GM15510 (cell line): ENCODE results near the gene NEK8.

Experiments used
- POLR2A ChIP-seq: IDR thresholded peaks from 3 replicates; pipeline ENCODE4 v1.6.1; 2011; ENCODE audit warnings: borderline replicate concordance; ENCODE audit not compliant: insufficient read length; ENCODE audit errors: extremely low read depth

Gene NEK8

DNA sequence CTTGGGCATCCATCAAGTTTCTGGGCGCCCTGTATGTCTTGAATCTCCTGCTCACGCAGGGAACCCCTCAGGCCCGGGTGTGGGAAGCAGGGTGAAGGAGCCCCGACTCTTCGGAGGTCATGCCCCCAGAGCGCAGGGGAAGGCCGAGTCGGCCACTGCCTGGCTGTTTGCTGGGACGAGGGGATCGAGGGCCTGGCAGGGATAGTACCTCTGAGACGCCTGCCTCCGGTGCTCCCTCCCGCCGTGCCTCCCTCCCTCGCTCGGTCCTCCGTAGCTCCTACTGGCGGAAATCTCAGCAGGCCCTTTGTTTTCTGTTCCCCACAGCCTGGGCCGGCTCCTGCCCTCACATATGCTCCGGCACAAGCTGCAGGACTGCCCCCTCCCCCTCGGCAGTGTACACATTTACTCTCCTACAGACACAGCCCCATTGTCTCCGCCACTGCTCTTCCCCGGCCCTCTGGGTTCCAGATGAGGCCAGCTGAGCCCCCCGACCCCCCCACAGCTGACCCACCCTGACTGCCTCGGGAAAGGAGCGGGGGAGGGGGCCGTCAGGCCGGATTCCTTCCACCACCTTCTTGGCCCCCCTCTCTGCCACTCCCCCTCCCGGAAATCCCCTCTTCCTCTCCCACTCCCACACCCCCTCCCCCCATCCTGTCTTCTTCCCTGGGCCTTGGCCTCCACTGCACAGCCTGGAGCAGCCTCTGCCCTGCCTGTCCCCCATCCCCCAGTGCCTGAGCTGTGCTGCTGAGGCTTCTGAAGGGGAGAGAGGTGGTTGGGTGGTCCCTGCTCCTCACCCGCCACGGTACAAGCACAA lies 16.6 kb downstream of the NEK8 start:
- peak; percentile 20 for TF ChIP-seq POLR2A

DNA sequence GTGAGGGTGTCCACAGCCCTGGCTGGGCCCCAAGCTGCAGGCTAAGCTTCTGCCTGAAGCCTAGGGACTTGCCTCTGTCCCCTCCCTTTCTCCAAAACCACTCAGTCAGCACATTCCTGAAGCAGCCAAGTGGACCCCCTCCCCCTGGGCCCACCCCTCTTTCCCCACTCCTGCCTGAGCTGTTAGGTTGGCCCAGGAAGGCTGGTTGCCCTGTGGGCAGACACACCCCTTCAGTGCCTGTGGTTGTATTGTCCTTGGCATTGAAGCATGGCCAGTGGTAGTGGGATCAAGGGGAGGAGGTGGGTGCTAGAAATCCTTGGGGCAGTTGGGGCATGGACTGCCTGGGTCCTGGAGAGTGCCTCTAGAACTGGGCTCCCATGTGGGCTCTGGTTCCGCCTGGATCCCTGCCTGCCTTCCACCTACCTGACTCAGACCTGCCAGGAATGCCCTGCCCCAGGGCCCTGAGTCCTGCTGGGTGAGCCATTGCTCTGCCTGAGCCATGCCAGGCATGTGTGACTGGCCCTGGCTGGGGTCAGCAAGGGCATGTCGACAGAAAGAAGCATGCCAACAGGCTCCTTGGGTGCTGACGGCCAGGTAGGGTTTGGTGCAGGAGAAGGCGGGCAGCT lies 17.3 kb downstream of the NEK8 start:
- TF ChIP-seq POLR2A, result peak; percentile 17

DNA sequence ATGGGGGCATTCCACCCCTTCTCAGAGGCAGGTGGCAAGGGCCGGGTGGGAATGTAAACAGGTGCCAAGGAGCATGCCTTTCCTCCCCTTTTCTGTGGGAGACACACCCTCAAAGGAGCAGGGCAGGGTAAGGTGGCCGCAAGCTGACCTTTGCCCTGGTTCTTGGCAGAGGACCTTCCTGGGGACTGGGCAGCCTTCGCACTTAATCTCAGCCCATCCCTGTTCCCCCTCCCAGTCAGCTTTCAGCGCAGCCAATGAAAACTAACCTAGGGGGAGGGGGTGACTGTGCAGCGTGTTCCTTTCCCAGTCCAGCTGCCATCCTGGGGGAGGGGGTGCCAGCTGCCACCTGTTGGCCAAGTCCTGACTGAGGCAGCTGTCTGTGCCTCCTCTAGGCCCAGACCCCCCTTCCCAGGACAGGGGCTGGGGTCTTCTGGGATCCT lies 18.0 kb downstream of the NEK8 start:
- TF ChIP-seq POLR2A, result no peak

DNA sequence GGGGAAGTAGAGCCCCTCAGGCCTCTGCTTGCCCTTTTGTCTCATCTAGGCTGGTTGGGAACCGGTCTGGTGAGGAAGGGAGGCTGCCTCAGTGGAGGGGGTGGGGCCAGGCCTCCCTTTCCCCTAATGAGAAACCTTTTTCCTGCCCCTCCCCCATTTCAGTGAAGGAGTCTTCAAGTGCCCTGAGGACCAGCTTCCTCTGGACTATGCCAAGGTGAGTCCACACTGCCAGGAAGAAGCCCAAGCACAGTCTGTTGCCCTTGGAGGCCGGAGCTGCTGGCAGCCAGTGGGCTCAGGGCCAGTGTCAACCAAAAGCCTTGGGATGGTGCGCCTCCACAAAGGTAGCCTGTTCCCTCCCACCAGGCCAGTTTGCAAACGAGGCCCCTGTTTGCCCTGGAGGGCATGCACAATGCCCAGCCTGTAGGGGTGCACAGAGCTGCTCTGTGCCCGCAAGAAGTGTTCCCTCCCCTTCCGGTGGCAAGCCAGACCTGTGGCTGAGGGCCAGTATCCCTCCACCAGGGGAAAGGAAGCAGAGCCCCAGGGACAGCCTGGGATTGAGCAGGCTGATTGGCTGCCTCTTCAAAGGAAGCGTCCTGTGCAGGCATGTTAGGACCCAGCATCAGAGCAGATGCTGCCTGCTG lies 18.6 kb downstream of the NEK8 start:
- TF ChIP-seq POLR2A, result no peak

DNA sequence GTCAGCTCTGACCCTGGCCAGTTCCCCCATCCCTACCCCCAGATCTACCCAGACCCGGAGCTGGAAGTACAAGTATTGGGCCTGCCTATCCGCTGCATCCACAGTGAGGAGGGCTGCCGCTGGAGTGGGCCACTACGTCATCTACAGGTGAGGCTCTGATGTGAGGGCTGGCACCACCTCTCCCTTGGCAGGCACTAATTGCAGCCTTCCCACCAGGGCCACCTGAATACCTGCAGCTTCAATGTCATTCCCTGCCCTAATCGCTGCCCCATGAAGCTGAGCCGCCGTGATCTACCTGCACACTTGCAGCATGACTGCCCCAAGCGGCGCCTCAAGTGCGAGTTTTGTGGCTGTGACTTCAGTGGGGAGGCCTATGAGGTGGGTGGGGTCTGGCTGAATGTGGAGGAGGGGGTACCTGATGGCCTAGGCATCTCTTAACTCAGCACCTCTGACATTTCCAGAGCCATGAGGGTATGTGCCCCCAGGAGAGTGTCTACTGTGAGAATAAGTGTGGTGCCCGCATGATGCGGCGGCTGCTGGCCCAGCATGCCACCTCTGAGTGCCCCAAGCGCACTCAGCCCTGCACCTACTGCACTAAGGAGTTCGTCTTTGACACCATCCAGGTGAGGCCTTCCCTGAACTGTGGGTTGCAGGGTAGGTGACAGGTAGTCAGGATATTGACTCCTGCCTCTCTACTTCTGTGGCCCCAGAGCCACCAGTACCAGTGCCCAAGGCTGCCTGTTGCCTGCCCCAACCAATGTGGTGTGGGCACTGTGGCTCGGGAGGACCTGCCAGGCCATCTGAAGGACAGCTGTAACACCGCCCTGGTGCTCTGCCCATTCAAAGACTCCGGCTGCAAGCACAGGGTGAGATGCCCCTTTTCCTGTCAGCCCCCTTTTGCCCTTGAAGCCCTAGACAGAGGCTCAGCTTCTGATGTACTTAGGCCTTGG lies 19.5 kb downstream of the NEK8 start:
- TF ChIP-seq POLR2A, result no peak

DNA sequence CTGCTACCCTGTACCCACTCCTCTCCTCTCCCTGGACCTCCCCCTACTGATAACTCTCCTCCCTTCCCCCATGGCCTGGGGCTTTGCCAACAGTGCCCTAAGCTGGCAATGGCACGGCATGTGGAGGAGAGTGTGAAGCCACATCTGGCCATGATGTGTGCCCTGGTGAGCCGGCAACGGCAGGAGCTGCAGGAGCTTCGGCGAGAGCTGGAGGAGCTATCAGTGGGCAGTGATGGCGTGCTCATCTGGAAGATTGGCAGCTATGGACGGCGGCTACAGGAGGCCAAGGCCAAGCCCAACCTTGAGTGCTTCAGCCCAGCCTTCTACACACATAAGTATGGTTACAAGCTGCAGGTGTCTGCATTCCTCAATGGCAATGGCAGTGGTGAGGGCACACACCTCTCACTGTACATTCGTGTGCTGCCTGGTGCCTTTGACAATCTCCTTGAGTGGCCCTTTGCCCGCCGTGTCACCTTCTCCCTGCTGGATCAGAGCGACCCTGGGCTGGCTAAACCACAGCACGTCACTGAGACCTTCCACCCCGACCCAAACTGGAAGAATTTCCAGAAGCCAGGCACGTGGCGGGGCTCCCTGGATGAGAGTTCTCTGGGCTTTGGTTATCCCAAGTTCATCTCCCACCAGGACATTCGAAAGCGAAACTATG lies 20.4 kb downstream of the NEK8 start:
- TF ChIP-seq POLR2A, result no peak

DNA sequence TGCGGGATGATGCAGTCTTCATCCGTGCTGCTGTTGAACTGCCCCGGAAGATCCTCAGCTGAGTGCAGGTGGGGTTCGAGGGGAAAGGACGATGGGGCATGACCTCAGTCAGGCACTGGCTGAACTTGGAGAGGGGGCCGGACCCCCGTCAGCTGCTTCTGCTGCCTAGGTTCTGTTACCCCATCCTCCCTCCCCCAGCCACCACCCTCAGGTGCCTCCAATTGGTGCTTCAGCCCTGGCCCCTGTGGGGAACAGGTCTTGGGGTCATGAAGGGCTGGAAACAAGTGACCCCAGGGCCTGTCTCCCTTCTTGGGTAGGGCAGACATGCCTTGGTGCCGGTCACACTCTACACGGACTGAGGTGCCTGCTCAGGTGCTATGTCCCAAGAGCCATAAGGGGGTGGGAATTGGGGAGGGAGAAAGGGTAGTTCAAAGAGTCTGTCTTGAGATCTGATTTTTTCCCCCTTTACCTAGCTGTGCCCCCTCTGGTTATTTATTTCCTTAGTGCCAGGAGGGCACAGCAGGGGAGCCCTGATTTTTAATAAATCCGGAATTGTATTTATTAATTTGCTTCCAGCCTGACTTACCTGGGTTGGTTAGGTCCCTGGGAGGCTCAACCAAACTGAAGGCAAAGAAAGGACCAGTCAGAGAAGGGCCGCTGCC lies 21.1 kb downstream of the NEK8 start:
- no peak for TF ChIP-seq POLR2A

DNA sequence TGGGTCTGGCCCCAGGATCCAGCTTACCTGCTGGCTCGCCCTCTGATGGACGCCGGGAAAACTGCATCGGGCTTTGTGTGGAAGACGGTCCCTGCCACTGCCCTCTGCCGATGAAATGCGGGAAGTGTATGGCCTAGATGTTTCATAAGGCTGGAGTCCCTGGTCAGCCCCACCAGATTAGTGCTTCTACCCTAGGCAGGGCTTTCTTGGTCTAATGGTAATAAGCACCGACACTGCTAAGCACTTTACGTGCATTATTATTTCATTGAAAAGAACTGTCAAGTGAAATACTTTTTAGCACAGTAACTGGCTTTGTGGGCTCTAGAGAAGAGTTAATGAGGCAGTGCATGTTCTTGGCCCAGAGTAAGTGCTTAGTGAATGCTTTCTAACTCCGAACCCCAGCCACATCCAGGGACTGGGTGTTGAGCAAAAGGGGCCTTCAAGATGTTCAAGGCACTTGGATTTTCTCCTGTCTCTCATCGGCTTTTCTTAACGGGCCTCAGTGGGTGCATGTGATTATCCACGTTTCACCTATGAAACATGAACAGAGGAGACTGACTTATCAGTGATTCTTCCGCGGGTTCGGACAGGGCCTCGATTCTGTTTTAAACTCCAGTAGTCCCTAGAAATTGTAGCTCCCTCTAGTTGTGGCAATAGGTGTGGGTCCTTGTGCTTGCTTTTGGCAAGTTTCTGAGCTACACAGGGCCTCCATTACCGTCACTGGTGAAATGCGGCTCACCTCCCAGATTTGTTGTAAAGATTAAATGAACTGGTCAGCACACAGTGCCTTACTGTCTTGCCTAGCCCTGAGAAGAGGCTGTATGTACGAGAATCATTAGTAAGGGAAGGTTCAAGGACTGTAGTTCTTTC lies 21.8 kb downstream of the NEK8 start:
- TF ChIP-seq POLR2A, result peak; percentile 29

DNA sequence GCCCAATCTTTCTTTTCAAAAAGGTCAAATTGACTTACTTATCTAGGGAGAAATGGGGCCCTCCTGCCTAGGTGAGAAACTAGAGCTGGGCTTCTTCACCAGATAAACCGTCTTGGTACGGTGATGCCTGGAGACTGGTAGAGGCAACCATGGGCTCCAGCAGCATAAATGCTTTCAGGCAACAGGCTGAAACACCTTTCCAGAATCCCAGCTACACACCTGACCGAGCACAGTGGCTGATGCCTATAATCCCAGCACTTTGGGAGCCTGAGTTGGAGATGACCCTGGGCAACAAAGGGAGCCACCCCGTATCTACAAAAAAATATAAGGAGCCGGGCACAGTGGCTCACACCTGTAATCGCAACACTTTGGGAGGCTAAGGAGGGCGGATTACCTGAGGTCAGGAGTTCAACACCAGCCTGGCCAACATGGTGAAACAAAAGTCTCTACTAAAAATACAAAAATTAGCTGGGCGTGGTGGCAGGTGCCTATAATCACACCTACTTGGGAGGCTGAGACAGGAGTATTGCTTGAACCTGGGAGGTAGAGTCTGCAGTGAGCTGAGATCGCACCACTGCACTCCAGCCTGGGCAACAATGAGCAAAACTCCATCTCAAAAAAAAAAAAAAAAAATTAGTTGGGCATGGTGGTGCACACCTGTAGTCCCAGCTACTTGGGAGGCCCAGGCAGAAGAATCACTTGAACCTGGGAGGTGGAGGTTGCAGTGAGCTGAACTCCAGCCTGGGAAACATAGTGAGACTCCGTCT lies 23.2 kb downstream of the NEK8 start:
- no peak for TF ChIP-seq POLR2A

DNA sequence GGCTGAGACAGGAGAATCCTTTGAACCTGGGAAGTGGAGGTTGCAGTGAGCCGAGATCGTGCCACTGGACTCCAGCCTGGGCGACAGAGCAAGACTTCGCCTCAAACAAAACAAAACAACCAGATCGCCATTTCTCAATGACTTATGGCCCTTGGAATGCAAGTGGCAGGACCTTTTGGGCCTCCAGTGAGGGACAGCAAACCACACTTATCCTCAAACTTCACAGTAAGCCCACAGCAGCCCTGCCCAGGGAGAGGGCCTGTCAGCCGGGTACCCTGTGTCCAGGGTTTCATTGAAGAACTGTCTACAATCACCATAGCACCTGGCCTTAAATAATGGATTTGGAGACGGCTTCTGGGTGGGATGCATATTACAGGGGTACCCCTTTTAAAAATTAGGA lies 26.9 kb downstream of the NEK8 start:
- TF ChIP-seq POLR2A, result no peak

DNA sequence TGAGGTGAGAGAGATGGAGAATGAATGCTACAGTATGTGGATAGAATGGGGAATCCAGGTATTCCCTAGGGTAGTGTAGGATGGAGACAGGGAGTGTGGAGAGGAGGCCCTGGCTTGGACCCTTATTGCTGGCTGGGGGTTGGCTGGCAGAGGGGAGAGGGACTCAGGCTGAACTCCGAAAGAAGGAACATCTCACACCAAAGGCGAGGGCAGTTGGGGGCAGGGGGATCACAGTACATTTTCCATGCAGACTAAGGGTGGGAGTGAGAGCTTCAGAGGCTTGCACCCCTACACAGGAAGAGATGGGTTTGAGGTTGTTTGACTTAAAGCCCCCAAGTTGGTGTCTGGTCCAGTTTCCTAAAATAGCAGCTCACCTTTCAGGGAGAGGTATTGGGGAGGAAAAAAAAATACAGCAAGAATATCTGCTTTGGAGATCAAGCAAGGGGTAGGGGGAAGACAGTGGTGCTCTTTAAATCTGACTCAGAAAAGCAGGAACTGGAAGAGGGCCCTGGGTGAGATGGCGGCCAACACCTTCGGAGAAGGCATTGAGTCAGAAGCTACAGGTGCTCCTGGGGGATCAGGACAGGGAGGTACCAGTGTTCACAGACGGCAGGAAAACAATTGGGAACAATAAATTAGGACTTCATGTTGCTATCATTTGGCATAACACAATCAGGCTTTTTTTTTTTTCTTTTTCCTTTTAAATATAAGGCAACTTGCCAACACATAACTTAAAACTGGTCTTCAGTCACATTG lies 27.6 kb downstream of the NEK8 start:
- no peak for TF ChIP-seq POLR2A
